H9 (cell line): Measurements from ENCODE around the gene TBC1D22A. TPM values are rescaled to one million over a fixed set of nuclear protein-coding genes. Genes with fewer than 3 reads are reported as not detected.

ENCODE experiments used
- DNase-seq: peaks from one replicate; pipeline ENCODE4 v3.0.0-alpha.2; 2017
- H2AFZ ChIP-seq: one replicate; pipeline ENCODE4 v1.6.1; 2013; ENCODE audit warnings: mild to moderate bottlenecking, low read length, control low read depth, moderate library complexity
- H2AK5ac ChIP-seq: 2 replicates; pipeline ENCODE4 v1.6.1; 2013; ENCODE audit warnings: low read length, control low read depth, mixed read lengths; ENCODE audit not compliant: insufficient read length
- H2BK120ac ChIP-seq: one replicate; pipeline ENCODE4 v1.6.1; 2013; ENCODE audit warnings: low read depth, mild to moderate bottlenecking, low read length, control low read depth, inconsistent platforms; ENCODE audit not compliant: poor library complexity, severe bottlenecking
- H2BK12ac ChIP-seq: 2 replicates; pipeline ENCODE4 v1.6.1; 2013; ENCODE audit warnings: low read length, control low read depth, mixed read lengths, low read depth; ENCODE audit not compliant: insufficient read length
- H2BK15ac ChIP-seq: 2 replicates; pipeline ENCODE4 v1.6.1; 2013; ENCODE audit warnings: low read depth, low read length, control low read depth
- H2BK20ac ChIP-seq: one replicate; pipeline ENCODE4 v1.6.1; 2013; ENCODE audit warnings: low read depth, mild to moderate bottlenecking, low read length, control low read depth, inconsistent platforms; ENCODE audit not compliant: poor library complexity, severe bottlenecking
- H2BK5ac ChIP-seq: 2 replicates; pipeline ENCODE4 v1.6.1; 2013; ENCODE audit warnings: low read length, control low read depth, mixed read lengths; ENCODE audit not compliant: insufficient read length
- H3K14ac ChIP-seq: 2 replicates; pipeline ENCODE4 v1.6.1; 2013; ENCODE audit warnings: low read length, control low read depth; ENCODE audit not compliant: insufficient read depth
- H3K18ac ChIP-seq: 2 replicates; pipeline ENCODE4 v1.6.1; 2013; ENCODE audit warnings: low read depth, mild to moderate bottlenecking, mixed read lengths, low read length, control low read depth; ENCODE audit not compliant: insufficient read length
- H3K23ac ChIP-seq: 2 replicates; pipeline ENCODE4 v1.6.1; 2013; ENCODE audit warnings: low read length, control low read depth, mixed read lengths, low read depth; ENCODE audit not compliant: insufficient read length
- H3K23me2 ChIP-seq: 2 replicates; pipeline ENCODE4 v1.6.1; 2013; ENCODE audit warnings: low read depth, mild to moderate bottlenecking, mixed read lengths, low read length, control low read depth; ENCODE audit not compliant: insufficient read length, poor library complexity, severe bottlenecking
- H3K27ac ChIP-seq: 2 replicates; pipeline ENCODE4 v1.5.1; 2013; ENCODE audit warnings: low read length, control low read depth, mixed read lengths, low read depth; ENCODE audit not compliant: insufficient read length
- H3K27me3 ChIP-seq: 2 replicates; pipeline ENCODE4 v1.6.1; 2013; ENCODE audit warnings: low read length, control low read depth, inconsistent platforms; ENCODE audit not compliant: insufficient read depth
- H3K4ac ChIP-seq: 2 replicates; pipeline ENCODE4 v1.6.1; 2013; ENCODE audit warnings: low read depth, mild to moderate bottlenecking, control low read depth, inconsistent platforms, low read length, moderate library complexity
- H3K4me1 ChIP-seq: 2 replicates; pipeline ENCODE4 v1.6.1; 2013; ENCODE audit warnings: low read length, control low read depth, inconsistent platforms; ENCODE audit not compliant: insufficient read depth
- H3K4me2 ChIP-seq: 2 replicates; pipeline ENCODE4 v1.6.1; 2013; ENCODE audit warnings: low read length, control low read depth, mixed read lengths; ENCODE audit not compliant: insufficient read length, insufficient read depth
- H3K56ac ChIP-seq: 2 replicates; pipeline ENCODE4 v1.6.1; 2013; ENCODE audit warnings: low read depth, mild to moderate bottlenecking, mixed read lengths, low read length, control low read depth; ENCODE audit not compliant: insufficient read length
- H3K79me1 ChIP-seq: 2 replicates; pipeline ENCODE4 v1.6.1; 2013; ENCODE audit warnings: low read depth, mild to moderate bottlenecking, moderate library complexity, low read length, control low read depth, inconsistent platforms; ENCODE audit not compliant: insufficient read depth, poor library complexity, severe bottlenecking
- H3K79me2 ChIP-seq: 2 replicates; pipeline ENCODE4 v1.6.1; 2013; ENCODE audit warnings: low read length, control low read depth, inconsistent platforms; ENCODE audit not compliant: insufficient read depth
- H3K9ac ChIP-seq: 2 replicates; pipeline ENCODE4 v1.6.1; 2013; ENCODE audit warnings: low read length, control low read depth, mixed read lengths; ENCODE audit not compliant: insufficient read length; ENCODE audit errors: extremely low read depth
- H3K9me3 ChIP-seq: one replicate; pipeline ENCODE4 v1.6.1; 2013; ENCODE audit warnings: low read depth, low read length, inconsistent platforms; ENCODE audit not compliant: control insufficient read depth
- H3T11ph ChIP-seq: one replicate; pipeline ENCODE4 v1.6.1; 2013; ENCODE audit warnings: mild to moderate bottlenecking, low read length, control low read depth, inconsistent platforms
- H4K20me1 ChIP-seq: one replicate; pipeline ENCODE4 v1.6.1; 2013; ENCODE audit not compliant: control insufficient read depth, insufficient read length, insufficient read depth
- H4K5ac ChIP-seq: 2 replicates; pipeline ENCODE4 v1.6.1; 2013; ENCODE audit warnings: low read depth, mild to moderate bottlenecking, mixed read lengths, low read length, control low read depth; ENCODE audit not compliant: insufficient read length
- H4K8ac ChIP-seq: replicated peaks from 2 replicates; pipeline ENCODE4 v1.6.1; 2013; ENCODE audit warnings: low read length, control low read depth, mixed read lengths, low read depth; ENCODE audit not compliant: insufficient read length
- H4K91ac ChIP-seq: 2 replicates; pipeline ENCODE4 v1.6.1; 2013; ENCODE audit warnings: low read depth, mild to moderate bottlenecking, moderate library complexity, mixed read lengths, low read length, control low read depth; ENCODE audit not compliant: insufficient read length
- H3K27ac Mint-ChIP-seq, 3 experiments: 2 replicates in 2 of 3; 3 replicates in 1 of 3; pipeline ENCODE4 v1.8.0; 2020 to 2021; ENCODE audit warnings: mixed read lengths in 3 of 3, mild to moderate bottlenecking in 1 of 3, moderate library complexity in 1 of 3
- H3K27me3 Mint-ChIP-seq: 2 replicates; pipeline ENCODE4 v1.8.0; 2021; ENCODE audit warnings: low read depth, mild to moderate bottlenecking, moderate library complexity, mixed read lengths
- H3K36me3 Mint-ChIP-seq, 3 experiments: 2 replicates in 2 of 3; 3 replicates in 1 of 3; pipeline ENCODE4 v1.8.0; 2020 to 2021; ENCODE audit warnings: low read depth in 3 of 3, mixed read lengths in 3 of 3; ENCODE audit not compliant: insufficient read depth in 1 of 3
- H3K4me1 Mint-ChIP-seq, 2 experiments: 2 replicates each; pipeline ENCODE4 v1.8.0; 2020; ENCODE audit warnings: mixed read lengths in 2 of 2
- H3K4me3 Mint-ChIP-seq, 2 experiments: 2 replicates in 1 of 2; 3 replicates in 1 of 2; pipeline ENCODE4 v1.8.0; 2020 to 2021; ENCODE audit warnings: mild to moderate bottlenecking in 2 of 2, mixed read lengths in 2 of 2, moderate library complexity in 1 of 2
- H3K9me3 Mint-ChIP-seq, 2 experiments: 2 replicates in 1 of 2; 3 replicates in 1 of 2; pipeline ENCODE4 v1.8.0; 2020; ENCODE audit warnings: mild to moderate bottlenecking in 2 of 2, mixed read lengths in 2 of 2, moderate library complexity in 1 of 2
- WGBS: extraction: QIAGEN DNeasy Blood & Tissue Kit; methylation state at CpG from one replicate; pipeline ENCODE4 v1.1.7; 2013; ENCODE audit warnings: missing lambda C conversion rate, low lambda C conversion rate, mixed read lengths; ENCODE audit not compliant: insufficient read length; ENCODE audit errors: extremely low coverage; 5-methylcytosine and 5-hydroxymethylcytosine counted together
- total RNA-seq: library from RNA; stranded (reverse); gene quantifications from 2 replicates; pipeline ENCODE4 v1.2.1, GENCODE V29; 2021
- TF ChIP-seq, protein P1 (sequence below): fragments of 200-600 bp; sonication (generic); conservative IDR thresholded peaks from 3 replicates; pipeline ENCODE4 v1.8.0; 2021; ENCODE audit warnings: antibody characterized with exemption, mild to moderate bottlenecking

The TBC1D22A gene
- total RNA-seq, 1 experiment from 2014 or later, result 20.8 TPM

DNA sequence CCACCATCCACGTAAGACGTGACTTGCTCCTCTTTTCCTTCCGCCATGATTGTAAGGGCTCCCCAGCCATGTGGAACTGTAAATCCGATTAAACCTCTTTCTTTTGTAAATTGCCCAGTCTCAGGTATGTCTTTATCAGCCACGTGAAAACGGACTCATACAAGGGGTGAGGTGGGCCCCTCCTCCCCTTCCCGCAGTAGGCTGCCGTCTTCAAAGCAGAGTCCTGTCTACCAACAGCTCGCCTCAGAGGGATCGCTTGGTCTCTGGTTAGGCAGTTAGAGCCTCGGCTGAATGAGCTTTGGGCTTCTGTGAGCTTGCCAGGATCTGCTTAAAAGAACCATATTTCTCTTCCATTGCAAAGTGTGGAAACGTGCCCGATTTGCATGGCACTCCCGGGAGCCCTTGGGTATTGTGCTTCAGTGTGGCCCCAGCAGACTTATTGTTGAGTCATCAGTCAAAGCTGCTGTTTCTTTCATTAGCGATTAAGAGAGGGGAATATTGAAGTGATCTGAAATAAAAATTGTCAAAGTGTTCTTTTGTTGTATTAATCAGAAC is 338.3 kb downstream of the TBC1D22A start:
- Histone ChIP-seq H2AFZ (no peak overlapping the region), H4K20me1 (peaks cover 2% of the 10 kb centered on the region), H3K56ac (no peak overlapping the region), H2BK20ac (no peak overlapping the region), H3K4me1 (peaks cover 5% of the 10 kb centered on the region; the same call in 1 of the 2 replicates), H3K79me2 (no peaks in the 10 kb centered on the region), H2AK5ac (no peak overlapping the region), H3K27ac (no peak overlapping the region), H4K5ac (no peak overlapping the region), H3T11ph (no peak overlapping the region), H4K8ac (no peak overlapping the region), H3K14ac (no peak overlapping the region), H3K23me2 (no peaks in the 10 kb centered on the region), H3K23ac (no peak overlapping the region), H2BK12ac (no peak overlapping the region), H3K27me3 (no peaks in the 10 kb centered on the region), H4K91ac (peak overlapping the region; percentile 54), H3K18ac (no peak overlapping the region), H3K4ac (no peak overlapping the region), H2BK5ac (no peak overlapping the region), H2BK120ac (no peak overlapping the region), H3K4me2 (no peak overlapping the region), H3K79me1 (no peaks in the 10 kb centered on the region), H2BK15ac (no peak overlapping the region), H3K9me3 (no peaks in the 10 kb centered on the region), H3K9ac (no peak overlapping the region)
- peaks cover 52 to 57% of the 10 kb centered on the region in 2 experiments for H3K4me1 Mint-ChIP-seq
- no peak overlapping the region for H3K4me3 Mint-ChIP-seq
- no peaks in the 10 kb centered on the region; a peak in 3 of 5 replicates for H3K9me3 Mint-ChIP-seq
- peak overlapping the region; percentile 60 to 97 (median 94) for H3K27ac Mint-ChIP-seq
- peak; percentile 30 for DNase-seq
- no CpG with 5 or more reads among the region's 15 CpGs for WGBS
- TF ChIP-seq, protein P1, sequence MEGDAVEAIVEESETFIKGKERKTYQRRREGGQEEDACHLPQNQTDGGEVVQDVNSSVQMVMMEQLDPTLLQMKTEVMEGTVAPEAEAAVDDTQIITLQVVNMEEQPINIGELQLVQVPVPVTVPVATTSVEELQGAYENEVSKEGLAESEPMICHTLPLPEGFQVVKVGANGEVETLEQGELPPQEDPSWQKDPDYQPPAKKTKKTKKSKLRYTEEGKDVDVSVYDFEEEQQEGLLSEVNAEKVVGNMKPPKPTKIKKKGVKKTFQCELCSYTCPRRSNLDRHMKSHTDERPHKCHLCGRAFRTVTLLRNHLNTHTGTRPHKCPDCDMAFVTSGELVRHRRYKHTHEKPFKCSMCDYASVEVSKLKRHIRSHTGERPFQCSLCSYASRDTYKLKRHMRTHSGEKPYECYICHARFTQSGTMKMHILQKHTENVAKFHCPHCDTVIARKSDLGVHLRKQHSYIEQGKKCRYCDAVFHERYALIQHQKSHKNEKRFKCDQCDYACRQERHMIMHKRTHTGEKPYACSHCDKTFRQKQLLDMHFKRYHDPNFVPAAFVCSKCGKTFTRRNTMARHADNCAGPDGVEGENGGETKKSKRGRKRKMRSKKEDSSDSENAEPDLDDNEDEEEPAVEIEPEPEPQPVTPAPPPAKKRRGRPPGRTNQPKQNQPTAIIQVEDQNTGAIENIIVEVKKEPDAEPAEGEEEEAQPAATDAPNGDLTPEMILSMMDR, result no peak
- peaks cover 4 to 13% (median 5%) of the 10 kb centered on the region in 3 experiments; a peak in 3 of 7 replicates for H3K36me3 Mint-ChIP-seq
- no peaks in the 10 kb centered on the region for H3K27me3 Mint-ChIP-seq
